Stomach (tissue), 9 donors: ENCODE data around the gene EGFR. TPM values are rescaled to one million over a fixed set of nuclear protein-coding genes. Genes with fewer than 3 reads are reported as not detected.

ENCODE experiments used
- DNase-seq, 2 donors: peaks; one replicate each; pipeline versions ENCODE4 v3.0.0 to v3.0.0-alpha.2; 2013 to 2019
- H3K27ac ChIP-seq, 5 donors: fragments of 200-600 bp in 4 of 5; sonication (generic) in 4 of 5; one replicate each; pipeline ENCODE4 v1.5.1; 2013 to 2019; ENCODE audit warnings: mild to moderate bottlenecking in 1 of 5, moderate library complexity in 1 of 5
- H3K27me3 ChIP-seq, 3 donors: fragments of 200-600 bp; sonication (generic); one replicate each; pipeline ENCODE4 v1.5.1; 2017 to 2019; ENCODE audit warnings: mixed run types in 1 of 3
- H3K36me3 ChIP-seq, 4 donors: fragments of 200-600 bp; sonication (generic); 1 replicate in 3 of 4; 2 replicates in 1 of 4; pipeline ENCODE4 v1.5.1; 2016 to 2019
- H3K4me1 ChIP-seq, 4 donors: fragments of 200-600 bp; sonication (generic); one replicate each; pipeline ENCODE4 v1.5.1; 2016 to 2019
- H3K4me3 ChIP-seq, 4 donors: fragments of 200-600 bp; sonication (generic) in 3 of 4; one replicate each; pipeline ENCODE4 v1.5.1; 2016 to 2019; ENCODE audit warnings: mild to moderate bottlenecking in 1 of 4
- H3K9me3 ChIP-seq, 4 donors: fragments of 200-600 bp; sonication (generic); one replicate each; pipeline ENCODE4 v1.5.1; 2016 to 2019
- CTCF ChIP-seq, 7 experiments: fragments of 450-650 bp in 4 of 7; fragments of 200-600 bp in 3 of 7; sonication (generic) in 3 of 7; IDR thresholded peaks; one replicate each; pipeline ENCODE4 v1.5.1; 2016 to 2019; ENCODE audit warnings: antibody characterized with exemption in 7 of 7, control low read depth in 2 of 7, mild to moderate bottlenecking in 1 of 7
- EP300 ChIP-seq: sonication (generic); formaldehyde crosslinking; IDR thresholded peaks from one replicate; pipeline ENCODE4 v1.6.1; 2017; ENCODE audit warnings: antibody characterized with exemption
- POLR2A ChIP-seq, 4 donors: fragments of 450-650 bp; IDR thresholded peaks; one replicate each; pipeline ENCODE4 v1.6.1; 2016; ENCODE audit warnings: antibody characterized with exemption in 4 of 4, control low read depth in 2 of 4, mild to moderate bottlenecking in 1 of 4, moderate library complexity in 1 of 4
- POLR2AphosphoS5 ChIP-seq, 3 donors: sonication (generic); formaldehyde crosslinking; IDR thresholded peaks; one replicate each; pipeline ENCODE4 v1.6.1; 2016; ENCODE audit warnings: antibody characterized with exemption in 3 of 3
- WGBS, 5 donors: extraction: QIAGEN DNeasy Blood & Tissue Kit in 3 of 5; methylation state at CpG; one replicate each; pipeline versions ENCODE4 v1.1.5 to v1.1.7; 2013 to 2018; 5-methylcytosine and 5-hydroxymethylcytosine counted together
- intact Hi-C: fragments of 100-400 bp; cut with DNase I; formaldehyde crosslinking; loops from one replicate; pipeline ENCODE4 v1.15.1; 2023; ENCODE audit warnings: low total_unique reads
- polyA plus RNA-seq, 3 donors: library from polyadenylated mRNA; stranded (reverse); fragments of 200-250 nt; gene quantifications; one replicate each; pipeline ENCODE4 v1.2.3, GENCODE V29; 2013
- total RNA-seq, 5 donors: library from RNA; depleted of rRNA; stranded (reverse); fragments of >200 nt; gene quantifications; one replicate each; pipeline versions ENCODE4 v1.1.0 to v1.2.3, GENCODE V29; 2014 to 2016
- donor health status: healthy with polysubstance abuse.
- donor health status: Bipolar disorder and iron deficiency.
- donor health status: healthy.

The EGFR gene
- total and polyA plus RNA-seq, 8 donors, result 3.4 to 43.4 (median 32.6) TPM

- WGBS, 5 donors, result 2 to 7% (median 3%) methylated on average over 25 to 78 of the region's 78 CpGs
- Histone ChIP-seq H3K4me1 (peaks cover 9 to 57% (median 34%) of the 10 kb centered on the region in 4 donors), H3K4me3 (peak overlapping the region; percentile 70 to 83 (median 82)), H3K27ac (peak overlapping the region; percentile 93 to 97 (median 95)), H3K9me3 (no peaks in the 10 kb centered on the region), H3K36me3 (no peaks in the 10 kb centered on the region), H3K27me3 (peaks cover 0 to 28% (median 11%) of the 10 kb centered on the region in 3 donors)
- intact Hi-C loops, result loop anchor here (10.0 kb wide), 1 partner anchor 235 kb away; no protein-coding TSS in a partner anchor
- peak; percentile 51 to 72 for DNase-seq
- TF ChIP-seq CTCF (IDR thresholded peaks at IDR 0.05), result no peak
- no peak for TF ChIP-seq POLR2AphosphoS5 (IDR thresholded peaks at IDR 0.05)
- TF ChIP-seq EP300, result no peak
- TF ChIP-seq POLR2A (IDR thresholded peaks at IDR 0.05), result no peak
Measured at GRCh38 chr7:55019691-55020465, 1.1 kb downstream of the EGFR start.

DNA sequence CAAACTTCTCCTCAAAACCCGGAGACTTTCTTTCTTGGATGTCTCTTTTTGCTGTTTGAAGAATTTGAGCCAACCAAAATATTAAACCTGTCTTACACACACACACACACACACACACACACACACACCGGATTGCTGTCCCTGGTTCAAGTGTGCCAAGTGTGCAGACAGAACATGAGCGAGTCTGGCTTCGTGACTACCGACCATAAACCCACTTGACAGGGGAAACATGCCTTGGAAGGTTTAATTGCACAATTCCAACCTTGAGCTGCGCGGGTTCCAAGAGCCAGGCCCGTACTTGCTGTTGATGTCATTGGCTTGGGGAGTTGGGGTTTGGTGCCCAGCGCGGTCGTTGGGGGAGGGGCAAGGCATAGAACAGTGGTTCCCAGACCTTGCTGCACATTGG, 1.7 kb downstream of the EGFR start:
- TF ChIP-seq CTCF (IDR thresholded peaks at IDR 0.05), result no peak
- no peak for TF ChIP-seq POLR2A (IDR thresholded peaks at IDR 0.05)
- no peak for TF ChIP-seq EP300
- TF ChIP-seq POLR2AphosphoS5 (IDR thresholded peaks at IDR 0.05), result peak in 1 of 3 donors; percentile 92
- peak overlapping the region; percentile 70 to 83 (median 82) for H3K4me3 ChIP-seq
- WGBS, 5 donors, result 55 to 64% (median 58%) methylated on average over 11 of the region's 11 CpGs
- H3K36me3 ChIP-seq, result no peaks in the 10 kb centered on the region
- peak overlapping the region; percentile 93 to 97 (median 95) for H3K27ac ChIP-seq
- H3K4me1 ChIP-seq, result peaks cover 9 to 62% (median 37%) of the 10 kb centered on the region in 4 donors
- intact Hi-C loops, result no loop called here
- peaks cover 0 to 28% (median 11%) of the 10 kb centered on the region in 3 donors for H3K27me3 ChIP-seq
- DNase-seq, result peak in 1 of 2 donors; percentile 56
- H3K9me3 ChIP-seq, result no peaks in the 10 kb centered on the region

GRCh38 chr7:55021053-55021452, 2.2 kb downstream of the EGFR start:
- H3K9me3 ChIP-seq, result no peaks in the 10 kb centered on the region
- peaks cover 9 to 68% (median 40%) of the 10 kb centered on the region in 4 donors for H3K4me1 ChIP-seq
- intact Hi-C loops, result no loop called here
- H3K27ac ChIP-seq, result peak overlapping the region in 4 of 5 donors; percentile 93 to 97 (median 96)
- DNase-seq, result no peak
- peaks cover 0 to 28% (median 11%) of the 10 kb centered on the region in 3 donors for H3K27me3 ChIP-seq
- H3K4me3 ChIP-seq, result peak overlapping the region; percentile 70 to 83 (median 82)
- 75 to 95% (median 86%) methylated on average over 9 of the region's 9 CpGs for whole genome bisulfite sequencing, 5 donors
- H3K36me3 ChIP-seq, result no peaks in the 10 kb centered on the region
- TF ChIP-seq POLR2A (IDR thresholded peaks at IDR 0.05) (no peak), CTCF (IDR thresholded peaks at IDR 0.05) (no peak), EP300 (no peak), POLR2AphosphoS5 (IDR thresholded peaks at IDR 0.05) (no peak)

GRCh38 chr7:55022002-55022985, 3.5 kb downstream of the EGFR start:
- intact Hi-C loops, result no loop called here
- Histone ChIP-seq H3K27me3 (peaks cover 0 to 28% (median 11%) of the 10 kb centered on the region in 3 donors), H3K27ac (peak overlapping the region; percentile 9 to 97 (median 94)), H3K4me3 (peak overlapping the region in 3 of 4 donors; percentile 9 to 82 (median 28)), H3K4me1 (peaks cover 15 to 78% (median 49%) of the 10 kb centered on the region in 4 donors), H3K9me3 (no peaks in the 10 kb centered on the region), H3K36me3 (no peaks in the 10 kb centered on the region)
- no peak for DNase-seq
- TF ChIP-seq POLR2AphosphoS5 (IDR thresholded peaks at IDR 0.05), result no peak
- TF ChIP-seq CTCF (IDR thresholded peaks at IDR 0.05), result no peak
- no peak for TF ChIP-seq EP300
- no peak for TF ChIP-seq POLR2A (IDR thresholded peaks at IDR 0.05)
- 57 to 81% (median 76%) methylated on average over 17 of the region's 17 CpGs for WGBS, 5 donors
